Cardiac fibroblast (primary cell): ENCODE results near the gene IST1.

ENCODE experiments used
- DNase-seq, 2 donors: peaks; one replicate each; pipeline versions ENCODE4 v3.0.0 to v3.0.0-alpha.2; 2010; ENCODE audit warnings: low read depth in 2 of 2
- H3K4me3 ChIP-seq, 2 donors: replicated peaks in 1 of 2; 1 replicate in 1 of 2; 2 replicates in 1 of 2; pipeline ENCODE4 v1.5.1; 2011; ENCODE audit warnings: low read depth in 2 of 2, low read length in 2 of 2, mild to moderate bottlenecking in 2 of 2, moderate library complexity in 1 of 2
- CTCF ChIP-seq: IDR thresholded peaks from one replicate; pipeline ENCODE4 v1.5.1; 2011; ENCODE audit warnings: low read depth, mild to moderate bottlenecking, low read length, inconsistent platforms

IST1 gene

GRCh38 chr16:71894921-71895678 lies at the start of gene IST1:
Gene IST1 (plus strand): TSS chr16:71895531. CDS start chr16:71915641, 20,110 bp downstream.
- H3K4me3 ChIP-seq: peak within 1 kb of the TSS; percentile 83 to 94
- no peak for TF ChIP-seq CTCF
- peak; percentile 99 for DNase-seq

- peak within 1 kb of the TSS; percentile 98 to 100 for H3K4me3 ChIP-seq
- no peak for TF ChIP-seq CTCF
These were observed 49.5 kb upstream of the IST1 start, which contains the start of gene ATXN1L for GRCh38 chr16:71845639-71846430. Gene ATXN1L (plus strand): TSS chr16:71845976. CDS start chr16:71849741, 3,765 bp downstream.

GRCh38 chr16:71846431-71846830 lies 48.9 kb upstream of the IST1 start:
- peak overlapping the region; percentile 98 to 100 for H3K4me3 ChIP-seq
- peak; percentile 23 to 29 for DNase-seq
- TF ChIP-seq CTCF: no peak

More at GRCh38 chr16:71845639-71846430, 49.5 kb upstream of the IST1 start, which contains the start of gene ATXN1L:
- DNase-seq: peak; percentile 92 to 95

- peak overlapping the region; percentile 98 to 100 for H3K4me3 ChIP-seq
- DNase-seq: no peak
- TF ChIP-seq CTCF: no peak
These were observed 48.2 kb upstream of the IST1 start for GRCh38 chr16:71847096-71847495.

GRCh38 chr16:71848622-71849021 lies 46.7 kb upstream of the IST1 start:
- no peak for DNase-seq

GRCh38 chr16:71851746-71852145 lies 43.6 kb upstream of the IST1 start:
- DNase-seq: no peak
- no peak for TF ChIP-seq CTCF
- no peak overlapping the region for H3K4me3 ChIP-seq

More at GRCh38 chr16:71848622-71849021, 46.7 kb upstream of the IST1 start:
- H3K4me3 ChIP-seq: no peak overlapping the region
- no peak for TF ChIP-seq CTCF
